Endodermal cell (in vitro differentiated cells): Measurements from ENCODE around the gene ZNF346. TPM values are rescaled to one million over a fixed set of nuclear protein-coding genes. Genes with fewer than 3 reads are reported as not detected.
"Not testable (repeated sequence)": the region's sequence is repeated elsewhere in the genome, so short reads cannot be mapped to it uniquely, and the experiment has no call there.

Experiments used
- DNase-seq: peaks from one replicate; pipeline ENCODE4 v3.0.0-alpha.2; 2017
- H3K27ac ChIP-seq: 2 replicates; pipeline ENCODE4 v1.5.1; 2013; ENCODE audit warnings: mild to moderate bottlenecking, low read depth, low read length, moderate library complexity
- H3K27me3 ChIP-seq: 2 replicates; pipeline ENCODE4 v1.6.1; 2013; ENCODE audit warnings: mild to moderate bottlenecking, low read length, moderate library complexity; ENCODE audit not compliant: insufficient read depth, control insufficient read depth, poor library complexity, severe bottlenecking
- H3K36me3 ChIP-seq: 2 replicates; pipeline ENCODE4 v1.7.0; 2013; ENCODE audit warnings: mild to moderate bottlenecking, low read length, moderate library complexity; ENCODE audit not compliant: control insufficient read depth, insufficient read depth
- H3K4me1 ChIP-seq: one replicate; pipeline ENCODE4 v1.7.0; 2013; ENCODE audit warnings: low read length; ENCODE audit not compliant: control insufficient read depth, insufficient read depth
- H3K4me3 ChIP-seq: 2 replicates; pipeline ENCODE4 v1.5.1; 2013; ENCODE audit warnings: mild to moderate bottlenecking, low read length, moderate library complexity
- H3K9ac ChIP-seq: 2 replicates; pipeline ENCODE4 v1.6.1; 2013; ENCODE audit warnings: mild to moderate bottlenecking, low read length, moderate library complexity; ENCODE audit not compliant: poor library complexity, severe bottlenecking; ENCODE audit errors: extremely low read depth
- H3K9me3 ChIP-seq: 2 replicates; pipeline ENCODE4 v1.6.1; 2013; ENCODE audit warnings: mild to moderate bottlenecking, low read length, moderate library complexity; ENCODE audit not compliant: control insufficient read depth
- H3K27ac Mint-ChIP-seq: 2 replicates; pipeline ENCODE4 v1.8.0; 2020; ENCODE audit warnings: mixed read lengths
- H3K27me3 Mint-ChIP-seq: 2 replicates; pipeline ENCODE4 v1.8.0; 2021; ENCODE audit warnings: mild to moderate bottlenecking, mixed read lengths; ENCODE audit not compliant: insufficient read depth
- H3K36me3 Mint-ChIP-seq: 2 replicates; pipeline ENCODE4 v1.8.0; 2020; ENCODE audit warnings: low read depth, mixed read lengths
- H3K4me1 Mint-ChIP-seq: 2 replicates; pipeline ENCODE4 v1.8.0; 2020; ENCODE audit warnings: mixed read lengths
- H3K4me3 Mint-ChIP-seq: 2 replicates; pipeline ENCODE4 v1.8.0; 2020; ENCODE audit warnings: mild to moderate bottlenecking, moderate library complexity, mixed read lengths
- H3K9me3 Mint-ChIP-seq: 2 replicates; pipeline ENCODE4 v1.8.0; 2020; ENCODE audit warnings: mild to moderate bottlenecking, mixed read lengths
- WGBS, 2 experiments: methylation state at CpG; one replicate each; pipeline versions ENCODE4 v1.1.5 to v1.1.7; 2013; ENCODE audit warnings: missing lambda C conversion rate in 2 of 2, mixed read lengths in 1 of 2; ENCODE audit not compliant: insufficient coverage in 1 of 2, insufficient read length in 1 of 2; 5-methylcytosine and 5-hydroxymethylcytosine counted together
- long read RNA-seq, 4 experiments: library from polyadenylated mRNA in 2 of 4; library from RNA in 1 of 4; library from capped mRNA in 1 of 4; stranded (forward) in 3 of 4; unstranded in 1 of 4; transcript quantifications; one replicate each; pipeline ENCODE4 v2.0.0, GENCODE V29; 2020 to 2021; ENCODE audit warnings: inconsistent platforms in 1 of 4
- polyA plus RNA-seq, 2 experiments: library from polyadenylated mRNA; stranded (reverse); fragments of 50-300 nt; gene quantifications; one replicate each; pipeline ENCODE4 v1.2.3, GENCODE V29; 2013
- total RNA-seq, 2 donors: library from RNA; stranded (reverse); fragmentation: NEBNext Ultra II Directional in 1 of 2; extraction: Animal tissue kit (Norgen Biotek cat#: 25700) in 1 of 2; gene quantifications; 2 replicates in 1 of 2; 3 replicates in 1 of 2; pipeline ENCODE4 v1.2.1, GENCODE V29; 2021
- TF ChIP-seq, protein P1 (sequence below): fragments of 200-600 bp; sonication (generic); conservative IDR thresholded peaks from 2 replicates; pipeline ENCODE4 v1.5.0; 2021; ENCODE audit warnings: antibody characterized with exemption, mild to moderate bottlenecking

ZNF346 gene, protein sequence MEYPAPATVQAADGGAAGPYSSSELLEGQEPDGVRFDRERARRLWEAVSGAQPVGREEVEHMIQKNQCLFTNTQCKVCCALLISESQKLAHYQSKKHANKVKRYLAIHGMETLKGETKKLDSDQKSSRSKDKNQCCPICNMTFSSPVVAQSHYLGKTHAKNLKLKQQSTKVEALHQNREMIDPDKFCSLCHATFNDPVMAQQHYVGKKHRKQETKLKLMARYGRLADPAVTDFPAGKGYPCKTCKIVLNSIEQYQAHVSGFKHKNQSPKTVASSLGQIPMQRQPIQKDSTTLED
- total RNA-seq, result 10 to 100 TPM; 25.4 to 38.6 TPM
- 25.8 TPM for polyA plus RNA-seq (2013, experiment 1 of 2)
- 28.3 TPM for polyA plus RNA-seq (2013, experiment 2 of 2)
- long read RNA-seq, experiment 1, transcript ZNF346-201 (7 exons, 2,314 nt), result major isoform, 5 of 15 reads
- long read RNA-seq, experiment 1, partial matches to known transcripts, result 8 of 15 reads
- long read RNA-seq, experiment 1, other reads (novel, unspliced or antisense), result 0 of 15 reads
- long read RNA-seq, experiment 2, transcript ZNF346-201 (7 exons, 2,314 nt), result major isoform, 35 of 53 reads
- long read RNA-seq, experiment 2, partial matches to known transcripts, result 2 of 53 reads
- long read RNA-seq, experiment 2, other reads (novel, unspliced or antisense), result 13 of 53 reads
- long read RNA-seq, experiment 3, transcript ZNF346-201 (7 exons, 2,314 nt), result major isoform, 47 of 90 reads
- long read RNA-seq, experiment 3, partial matches to known transcripts, result 14 of 90 reads
- long read RNA-seq, experiment 3, other reads (novel, unspliced or antisense), result 21 of 90 reads
- long read RNA-seq, experiment 4, transcript ZNF346-201 (7 exons, 2,314 nt), result major isoform, 5 of 34 reads
- long read RNA-seq, experiment 4, partial matches to known transcripts, result 21 of 34 reads
- long read RNA-seq, experiment 4, other reads (novel, unspliced or antisense), result 5 of 34 reads

DNA sequence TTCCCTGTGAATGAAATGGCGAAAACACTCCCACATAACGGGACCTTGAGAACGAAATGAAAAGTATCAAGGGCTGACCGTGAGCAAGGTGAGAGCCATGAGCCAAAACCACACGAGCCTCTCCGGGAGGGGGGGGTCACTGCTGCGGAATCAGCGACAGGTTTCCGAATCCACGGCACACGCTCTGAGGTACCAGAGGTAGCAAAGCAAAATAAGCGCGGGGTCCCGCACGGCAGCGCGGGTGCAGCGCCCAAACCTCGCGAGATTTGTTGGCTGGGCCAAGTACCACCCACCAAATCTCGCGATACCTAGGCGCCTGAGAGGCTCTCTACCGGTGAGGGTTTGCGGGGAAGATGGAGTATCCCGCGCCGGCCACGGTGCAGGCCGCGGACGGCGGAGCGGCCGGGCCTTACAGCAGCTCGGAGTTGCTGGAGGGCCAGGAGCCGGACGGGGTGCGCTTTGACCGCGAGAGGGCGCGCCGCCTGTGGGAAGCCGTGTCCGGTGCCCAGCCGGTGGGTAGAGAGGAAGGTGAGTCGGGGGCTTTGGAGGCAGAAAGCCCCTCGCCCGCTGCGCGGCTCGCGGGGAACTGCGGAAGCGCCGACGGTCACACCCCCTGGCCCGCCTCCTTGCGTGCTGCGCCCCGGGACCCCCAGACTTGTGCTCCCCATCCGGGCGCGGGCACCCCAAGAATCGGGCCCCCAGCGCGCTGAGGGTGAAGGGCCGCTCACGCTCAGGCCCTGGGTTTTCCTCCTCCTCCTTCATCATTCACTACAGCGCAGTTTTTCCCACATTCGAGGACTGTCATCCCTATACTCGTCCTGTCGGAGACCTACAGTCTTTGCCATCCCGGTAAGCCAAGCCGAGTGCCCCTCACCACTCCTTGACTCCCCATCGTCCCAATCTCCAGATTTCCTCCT is at the start of gene ZNF346:
Gene ZNF346, plus strand, starts transcription at position 311 of the 917 bp plus-strand sequence. Its CDS starts 43 bp downstream, at position 354.
- Histone ChIP-seq H3K9me3 (no peaks in the 10 kb centered on the region), H3K27ac (peak within 1 kb of the TSS; percentile 7), H3K4me3 (peak within 1 kb of the TSS; percentile 93), H3K4me1 (peaks cover 6% of the 10 kb centered on the region), H3K9ac (peak within 1 kb of the TSS; percentile 72), H3K36me3 (peaks cover 15% of the 10 kb centered on the region), H3K27me3 (no peaks in the 10 kb centered on the region)
- DNase-seq, result peak; percentile 97
- Mint-ChIP-seq H3K4me1 (peaks cover 16% of the 10 kb centered on the region), H3K4me3 (peak within 1 kb of the TSS; percentile 91), H3K36me3 (peaks cover 22% of the 10 kb centered on the region), H3K27ac (peak within 1 kb of the TSS; percentile 93), H3K27me3 (no peaks in the 10 kb centered on the region), H3K9me3 (no peaks in the 10 kb centered on the region)
- WGBS, 2 experiments, result 2 to 4% methylated on average over 18 to 77 of the region's 77 CpGs
- TF ChIP-seq, protein P1, sequence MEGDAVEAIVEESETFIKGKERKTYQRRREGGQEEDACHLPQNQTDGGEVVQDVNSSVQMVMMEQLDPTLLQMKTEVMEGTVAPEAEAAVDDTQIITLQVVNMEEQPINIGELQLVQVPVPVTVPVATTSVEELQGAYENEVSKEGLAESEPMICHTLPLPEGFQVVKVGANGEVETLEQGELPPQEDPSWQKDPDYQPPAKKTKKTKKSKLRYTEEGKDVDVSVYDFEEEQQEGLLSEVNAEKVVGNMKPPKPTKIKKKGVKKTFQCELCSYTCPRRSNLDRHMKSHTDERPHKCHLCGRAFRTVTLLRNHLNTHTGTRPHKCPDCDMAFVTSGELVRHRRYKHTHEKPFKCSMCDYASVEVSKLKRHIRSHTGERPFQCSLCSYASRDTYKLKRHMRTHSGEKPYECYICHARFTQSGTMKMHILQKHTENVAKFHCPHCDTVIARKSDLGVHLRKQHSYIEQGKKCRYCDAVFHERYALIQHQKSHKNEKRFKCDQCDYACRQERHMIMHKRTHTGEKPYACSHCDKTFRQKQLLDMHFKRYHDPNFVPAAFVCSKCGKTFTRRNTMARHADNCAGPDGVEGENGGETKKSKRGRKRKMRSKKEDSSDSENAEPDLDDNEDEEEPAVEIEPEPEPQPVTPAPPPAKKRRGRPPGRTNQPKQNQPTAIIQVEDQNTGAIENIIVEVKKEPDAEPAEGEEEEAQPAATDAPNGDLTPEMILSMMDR, result peak; percentile 75

DNA sequence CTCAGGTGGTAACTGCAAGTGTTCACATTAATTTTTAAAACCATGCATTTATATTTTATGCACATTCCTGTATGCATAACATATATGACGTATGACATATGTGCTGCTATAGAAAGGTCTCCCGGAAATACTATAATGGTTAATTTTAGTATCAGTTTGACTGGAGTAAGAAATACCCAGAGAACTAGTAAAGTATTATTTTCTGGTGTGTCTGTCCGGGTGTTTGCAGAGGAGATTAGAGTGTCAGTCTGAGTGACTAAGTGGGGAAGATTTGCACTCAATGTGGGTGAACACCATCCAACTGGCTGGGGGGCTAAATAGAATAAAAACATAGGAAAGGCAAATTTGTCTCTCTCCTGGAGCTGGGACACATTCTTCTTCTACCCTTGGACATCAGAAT is 42.8 kb upstream of the ZNF346 start:
- no peaks in the 10 kb centered on the region for H3K27me3 ChIP-seq
- H3K27me3 Mint-ChIP-seq, result no peaks in the 10 kb centered on the region
- peaks cover 47% of the 10 kb centered on the region for H3K9me3 ChIP-seq
- no peak overlapping the region for H3K4me3 Mint-ChIP-seq
- no peak overlapping the region for H3K27ac ChIP-seq
- no peak overlapping the region for H3K4me3 ChIP-seq
- no peak for DNase-seq
- TF ChIP-seq, protein P1, result no peak
- H3K9ac ChIP-seq, result no peak overlapping the region
- H3K36me3 Mint-ChIP-seq, result peaks cover 66% of the 10 kb centered on the region
- H3K27ac Mint-ChIP-seq, result no peak overlapping the region
- H3K4me1 Mint-ChIP-seq, result no peaks in the 10 kb centered on the region
- peaks cover 26% of the 10 kb centered on the region for H3K9me3 Mint-ChIP-seq
- no peaks in the 10 kb centered on the region for H3K4me1 ChIP-seq
- H3K36me3 ChIP-seq, result peaks cover 67% of the 10 kb centered on the region
- 96 to 100% methylated on average over 3 of the region's 3 CpGs for WGBS, 2 experiments

DNA sequence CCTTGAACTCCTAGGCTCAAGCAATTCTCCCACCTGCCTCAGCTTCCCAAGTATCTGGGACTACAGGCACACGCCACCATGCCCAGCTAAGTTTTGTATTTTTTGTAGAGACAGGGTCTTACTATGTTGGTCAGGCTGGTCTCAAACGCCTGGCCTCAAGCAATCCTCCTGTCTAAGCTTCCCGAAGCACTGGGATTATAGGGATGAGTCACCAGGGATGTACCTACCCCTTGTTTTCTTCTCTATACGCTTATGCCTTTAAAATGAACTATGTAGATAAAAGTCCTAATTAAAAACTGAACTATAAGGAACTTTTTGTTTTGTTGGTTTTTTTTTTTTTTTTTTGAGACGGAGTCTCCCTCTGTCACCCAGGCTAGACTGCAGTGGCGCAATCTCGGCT is 41.7 kb upstream of the ZNF346 start:
- Mint-ChIP-seq H3K4me3 (no peak overlapping the region), H3K4me1 (no peaks in the 10 kb centered on the region), H3K27ac (no peak overlapping the region), H3K27me3 (no peaks in the 10 kb centered on the region), H3K9me3 (peaks cover 37% of the 10 kb centered on the region), H3K36me3 (peaks cover 66% of the 10 kb centered on the region)
- WGBS, 2 experiments, result 90 to 97% methylated on average over 5 to 6 of the region's 7 CpGs
- Histone ChIP-seq H3K4me1 (no peaks in the 10 kb centered on the region), H3K9me3 (peaks cover 59% of the 10 kb centered on the region), H3K27ac (no peak overlapping the region), H3K4me3 (no peak overlapping the region), H3K36me3 (peaks cover 61% of the 10 kb centered on the region), H3K9ac (no peak overlapping the region), H3K27me3 (no peaks in the 10 kb centered on the region)
- TF ChIP-seq, protein P1, result no peak
- DNase-seq, result no peak

DNA sequence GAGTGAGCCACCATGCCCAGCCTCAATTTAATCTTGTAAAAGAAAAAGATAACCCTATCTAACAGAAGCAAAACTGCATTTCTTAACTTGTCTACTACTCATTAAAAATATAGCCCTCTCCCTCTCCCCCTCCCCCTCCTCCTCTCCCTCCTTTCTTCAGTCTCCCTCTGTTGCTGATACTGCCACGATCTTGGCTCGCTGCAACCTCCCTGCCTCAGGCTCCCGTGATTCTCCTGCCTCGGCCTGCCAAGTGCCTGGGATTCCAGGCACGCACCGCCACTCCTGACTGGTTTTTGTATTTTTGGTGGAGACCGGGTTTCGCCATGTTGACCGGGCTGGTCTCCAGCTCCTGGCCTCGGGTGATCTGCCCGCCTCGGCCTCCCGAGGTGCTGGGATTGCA is 39.4 kb upstream of the ZNF346 start:
- not testable (repeated sequence) for H3K4me3 Mint-ChIP-seq, H3K4me1 Mint-ChIP-seq, DNase-seq, H3K9ac ChIP-seq, H3K4me3 ChIP-seq, H3K27me3 ChIP-seq, H3K4me1 ChIP-seq, H3K27ac Mint-ChIP-seq, H3K27me3 Mint-ChIP-seq, H3K27ac ChIP-seq
- Mint-ChIP-seq H3K36me3 (peaks cover 77% of the 10 kb centered on the region), H3K9me3 (peaks cover 57% of the 10 kb centered on the region)
- peaks cover 82% of the 10 kb centered on the region for H3K9me3 ChIP-seq
- H3K36me3 ChIP-seq, result peaks cover 62% of the 10 kb centered on the region
- 84 to 90% methylated on average over 5 to 13 of the region's 13 CpGs for WGBS, 2 experiments
